Loucy (cell line): Measurements from ENCODE around the gene SOST.

Experiments used
- EZH2phosphoT487 ChIP-seq: fragments of 200-600 bp; IDR thresholded peaks from 2 replicates; pipeline ENCODE4 v1.6.1; 2018; ENCODE audit warnings: antibody characterized with exemption, mild to moderate bottlenecking, moderate library complexity, borderline replicate concordance
- TF ChIP-seq, protein P1 (sequence below): fragments of 200-600 bp; sonication (generic); conservative IDR thresholded peaks from 2 replicates; pipeline ENCODE4 v1.5.1; 2014; ENCODE audit warnings: mild to moderate bottlenecking, antibody characterized with exemption, low read length

DNA sequence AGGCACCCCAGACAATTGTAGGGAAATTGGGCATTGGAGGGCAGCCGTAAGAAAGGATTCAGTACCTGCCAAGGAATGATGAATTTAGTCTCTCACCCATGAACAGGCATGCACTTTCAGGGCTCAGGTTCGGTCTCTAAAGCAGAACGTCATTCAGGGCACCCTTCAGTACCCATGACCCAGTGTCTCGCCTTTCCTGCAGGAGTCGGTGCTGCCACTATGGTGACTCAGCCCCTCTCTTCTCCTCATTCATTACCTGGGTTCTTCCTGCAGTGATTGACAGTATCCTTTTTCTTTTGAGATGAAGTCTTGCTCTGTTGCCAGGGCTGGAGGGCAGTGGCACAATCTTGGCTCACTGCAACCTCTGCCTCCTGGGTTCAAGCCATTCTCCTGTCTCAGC, 8.4 kb downstream of the SOST start:
- TF ChIP-seq, protein P1, sequence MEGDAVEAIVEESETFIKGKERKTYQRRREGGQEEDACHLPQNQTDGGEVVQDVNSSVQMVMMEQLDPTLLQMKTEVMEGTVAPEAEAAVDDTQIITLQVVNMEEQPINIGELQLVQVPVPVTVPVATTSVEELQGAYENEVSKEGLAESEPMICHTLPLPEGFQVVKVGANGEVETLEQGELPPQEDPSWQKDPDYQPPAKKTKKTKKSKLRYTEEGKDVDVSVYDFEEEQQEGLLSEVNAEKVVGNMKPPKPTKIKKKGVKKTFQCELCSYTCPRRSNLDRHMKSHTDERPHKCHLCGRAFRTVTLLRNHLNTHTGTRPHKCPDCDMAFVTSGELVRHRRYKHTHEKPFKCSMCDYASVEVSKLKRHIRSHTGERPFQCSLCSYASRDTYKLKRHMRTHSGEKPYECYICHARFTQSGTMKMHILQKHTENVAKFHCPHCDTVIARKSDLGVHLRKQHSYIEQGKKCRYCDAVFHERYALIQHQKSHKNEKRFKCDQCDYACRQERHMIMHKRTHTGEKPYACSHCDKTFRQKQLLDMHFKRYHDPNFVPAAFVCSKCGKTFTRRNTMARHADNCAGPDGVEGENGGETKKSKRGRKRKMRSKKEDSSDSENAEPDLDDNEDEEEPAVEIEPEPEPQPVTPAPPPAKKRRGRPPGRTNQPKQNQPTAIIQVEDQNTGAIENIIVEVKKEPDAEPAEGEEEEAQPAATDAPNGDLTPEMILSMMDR: no peak
- no peak for TF ChIP-seq EZH2phosphoT487
